ENCODE data around the gene PRSS27.

The PRSS27 gene

DNA sequence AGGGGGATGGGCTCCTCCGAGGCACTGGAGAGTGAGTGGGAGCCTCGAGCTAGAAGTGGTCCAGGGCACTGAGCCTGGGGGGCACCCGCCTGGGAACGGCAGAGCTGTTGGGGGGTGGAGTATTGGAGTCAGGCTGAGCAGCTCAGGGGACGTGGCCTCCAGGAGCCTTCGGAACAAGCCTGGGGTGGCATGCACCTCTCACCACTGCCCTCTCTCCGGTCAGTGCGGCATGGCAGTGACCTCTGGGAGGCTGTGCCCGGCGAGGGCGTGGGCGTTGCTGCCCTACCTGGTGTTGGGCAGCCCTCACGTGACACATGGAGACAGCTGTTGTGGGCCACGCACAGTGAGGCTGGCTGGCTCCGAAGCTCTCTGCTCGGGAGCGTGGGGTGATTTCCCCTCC, 13.9 kb downstream of the PRSS27 start:
- no peak overlapping the region for H3K18ac ChIP-seq (ENCODE audit: low read length)
- H2BK12ac ChIP-seq (ENCODE audit: low read length): no peak overlapping the region
- no peak overlapping the region for H2BK5ac ChIP-seq (ENCODE audit: low read depth, low read length, poor library complexity)
- no peaks in the 10 kb centered on the region for H3K79me1 ChIP-seq (ENCODE audit: low read length)
- H3K27me3 ChIP-seq (ENCODE audit: insufficient read depth, low read length): no peaks in the 10 kb centered on the region
- H4K8ac ChIP-seq (ENCODE audit: low read depth, low read length): no peak overlapping the region
- H3K36me3 ChIP-seq (ENCODE audit: control insufficient read depth in 1 of 2, insufficient read depth in 2 of 2, low read length in 2 of 2): peaks cover 74 to 76% of the 10 kb centered on the region in 2 experiments
- no peaks in the 10 kb centered on the region for H3K79me2 ChIP-seq (ENCODE audit: control insufficient read depth, insufficient read depth, low read length, poor library complexity)
- H2AFZ ChIP-seq (ENCODE audit: insufficient read depth, low read length, poor library complexity): no peak overlapping the region
- H4K91ac ChIP-seq (ENCODE audit: low read depth, low read length): no peak overlapping the region
- no peak overlapping the region for H3K14ac ChIP-seq (ENCODE audit: low read length)
- H3K4me3 ChIP-seq (ENCODE audit: low read depth, low read length): no peak overlapping the region
- H3K27ac ChIP-seq (ENCODE audit: low read depth, low read length): no peak overlapping the region
- no peak for DNase-seq
- H3K4me2 ChIP-seq (ENCODE audit: low read length): no peak overlapping the region
- H3K9me3 ChIP-seq (ENCODE audit: insufficient read depth, low read depth, low read length): no peaks in the 10 kb centered on the region
- no peak overlapping the region for H3K4ac ChIP-seq (ENCODE audit: low read depth, low read length)
- no peak overlapping the region for H2BK120ac ChIP-seq (ENCODE audit: insufficient read depth, low read length, poor library complexity)
- no peak overlapping the region for H2AK5ac ChIP-seq (ENCODE audit: low read length)
- no CpG with 5 or more reads among the region's 17 CpGs for WGBS (ENCODE audit: extremely low coverage, insufficient coverage, insufficient read length)
- H3K9ac ChIP-seq (ENCODE audit: low read length): no peak overlapping the region
- H4K12ac ChIP-seq (ENCODE audit: low read depth, low read length): no peak overlapping the region
- no peak overlapping the region for H3K23ac ChIP-seq (ENCODE audit: low read length)
- H3K4me1 ChIP-seq (ENCODE audit: control insufficient read depth in 1 of 2, insufficient read depth in 2 of 2, low read length in 2 of 2): no peaks in the 10 kb centered on the region

DNA sequence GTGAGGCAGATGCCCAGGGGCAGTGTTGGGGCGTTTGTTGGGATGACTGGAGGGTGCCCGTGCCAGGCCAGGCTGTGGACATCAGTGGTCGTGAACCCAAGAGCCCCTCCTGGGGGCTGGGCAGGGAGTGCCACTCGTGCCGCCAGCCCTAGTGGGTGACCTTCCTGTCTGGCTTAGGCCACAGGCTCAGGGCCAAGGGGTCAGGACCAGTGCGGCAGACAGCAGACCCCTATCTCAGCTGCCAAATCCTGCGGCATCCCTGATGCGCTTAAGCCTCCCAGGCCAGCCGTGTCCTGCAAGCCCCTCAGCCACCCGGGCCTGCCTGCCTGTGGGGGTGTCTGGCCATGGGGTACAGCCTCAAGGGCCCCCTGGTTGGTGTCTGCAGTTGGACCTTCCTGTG, 14.7 kb downstream of the PRSS27 start:
- Histone ChIP-seq H3K27me3 (ENCODE audit: insufficient read depth, low read length) (no peaks in the 10 kb centered on the region), H4K12ac (ENCODE audit: low read depth, low read length) (no peak overlapping the region), H3K23ac (ENCODE audit: low read length) (no peak overlapping the region), H2AK5ac (ENCODE audit: low read length) (no peak overlapping the region), H2BK5ac (ENCODE audit: low read depth, low read length, poor library complexity) (no peak overlapping the region), H2BK12ac (ENCODE audit: low read length) (no peak overlapping the region), H3K4me2 (ENCODE audit: low read length) (no peak overlapping the region), H3K14ac (ENCODE audit: low read length) (no peak overlapping the region), H2BK120ac (ENCODE audit: insufficient read depth, low read length, poor library complexity) (no peak overlapping the region), H2AFZ (ENCODE audit: insufficient read depth, low read length, poor library complexity) (no peak overlapping the region), H3K4ac (ENCODE audit: low read depth, low read length) (no peak overlapping the region), H4K91ac (ENCODE audit: low read depth, low read length) (no peak overlapping the region), H3K27ac (ENCODE audit: low read depth, low read length) (no peak overlapping the region), H3K79me2 (ENCODE audit: control insufficient read depth, insufficient read depth, low read length, poor library complexity) (no peaks in the 10 kb centered on the region), H3K9ac (ENCODE audit: low read length) (no peak overlapping the region), H3K36me3 (ENCODE audit: control insufficient read depth in 1 of 2, insufficient read depth in 2 of 2, low read length in 2 of 2) (peaks cover 82 to 83% of the 10 kb centered on the region in 2 experiments), H4K8ac (ENCODE audit: low read depth, low read length) (no peak overlapping the region), H3K79me1 (ENCODE audit: low read length) (no peaks in the 10 kb centered on the region), H3K18ac (ENCODE audit: low read length) (no peak overlapping the region), H3K9me3 (ENCODE audit: insufficient read depth, low read depth, low read length) (no peaks in the 10 kb centered on the region), H3K4me1 (ENCODE audit: control insufficient read depth in 1 of 2, insufficient read depth in 2 of 2, low read length in 2 of 2) (no peaks in the 10 kb centered on the region), H3K4me3 (ENCODE audit: low read depth, low read length) (no peak overlapping the region)
- no CpG with 5 or more reads among the region's 10 CpGs for WGBS (ENCODE audit: extremely low coverage, insufficient coverage, insufficient read length)
- no peak for DNase-seq

DNA sequence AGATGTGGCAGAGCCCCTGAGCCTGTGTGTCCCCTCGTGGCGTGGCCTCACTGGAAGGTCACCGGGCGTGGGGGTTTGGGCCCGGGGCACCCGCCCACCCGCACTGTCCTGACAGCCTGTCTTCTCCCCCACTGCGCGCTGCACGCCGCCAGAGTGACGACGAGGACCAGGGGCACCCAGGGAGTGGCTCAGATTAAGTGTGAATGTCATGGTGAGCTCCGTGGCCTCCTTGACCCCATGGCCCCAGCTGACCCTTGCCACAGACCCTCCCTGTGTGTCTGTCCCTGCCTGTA, 15.1 kb downstream of the PRSS27 start:
- Histone ChIP-seq H2AK5ac (ENCODE audit: low read length) (no peak overlapping the region), H3K23ac (ENCODE audit: low read length) (no peak overlapping the region), H3K4me1 (ENCODE audit: control insufficient read depth in 1 of 2, insufficient read depth in 2 of 2, low read length in 2 of 2) (no peaks in the 10 kb centered on the region), H2BK5ac (ENCODE audit: low read depth, low read length, poor library complexity) (no peak overlapping the region), H4K12ac (ENCODE audit: low read depth, low read length) (no peak overlapping the region), H3K79me2 (ENCODE audit: control insufficient read depth, insufficient read depth, low read length, poor library complexity) (no peaks in the 10 kb centered on the region), H3K14ac (ENCODE audit: low read length) (no peak overlapping the region), H3K27ac (ENCODE audit: low read depth, low read length) (no peak overlapping the region), H3K9ac (ENCODE audit: low read length) (no peak overlapping the region), H3K36me3 (ENCODE audit: control insufficient read depth in 1 of 2, insufficient read depth in 2 of 2, low read length in 2 of 2) (peaks cover 84 to 87% of the 10 kb centered on the region in 2 experiments), H3K4me3 (ENCODE audit: low read depth, low read length) (no peak overlapping the region), H3K4me2 (ENCODE audit: low read length) (no peak overlapping the region), H2AFZ (ENCODE audit: insufficient read depth, low read length, poor library complexity) (no peak overlapping the region), H4K91ac (ENCODE audit: low read depth, low read length) (no peak overlapping the region), H3K79me1 (ENCODE audit: low read length) (no peaks in the 10 kb centered on the region), H3K9me3 (ENCODE audit: insufficient read depth, low read depth, low read length) (no peaks in the 10 kb centered on the region), H3K4ac (ENCODE audit: low read depth, low read length) (no peak overlapping the region), H2BK120ac (ENCODE audit: insufficient read depth, low read length, poor library complexity) (no peak overlapping the region), H2BK12ac (ENCODE audit: low read length) (no peak overlapping the region), H3K18ac (ENCODE audit: low read length) (no peak overlapping the region), H3K27me3 (ENCODE audit: insufficient read depth, low read length) (no peaks in the 10 kb centered on the region), H4K8ac (ENCODE audit: low read depth, low read length) (no peak overlapping the region)
- no peak for DNase-seq
- no CpG with 5 or more reads among the region's 14 CpGs for WGBS (ENCODE audit: extremely low coverage, insufficient coverage, insufficient read length)

DNA sequence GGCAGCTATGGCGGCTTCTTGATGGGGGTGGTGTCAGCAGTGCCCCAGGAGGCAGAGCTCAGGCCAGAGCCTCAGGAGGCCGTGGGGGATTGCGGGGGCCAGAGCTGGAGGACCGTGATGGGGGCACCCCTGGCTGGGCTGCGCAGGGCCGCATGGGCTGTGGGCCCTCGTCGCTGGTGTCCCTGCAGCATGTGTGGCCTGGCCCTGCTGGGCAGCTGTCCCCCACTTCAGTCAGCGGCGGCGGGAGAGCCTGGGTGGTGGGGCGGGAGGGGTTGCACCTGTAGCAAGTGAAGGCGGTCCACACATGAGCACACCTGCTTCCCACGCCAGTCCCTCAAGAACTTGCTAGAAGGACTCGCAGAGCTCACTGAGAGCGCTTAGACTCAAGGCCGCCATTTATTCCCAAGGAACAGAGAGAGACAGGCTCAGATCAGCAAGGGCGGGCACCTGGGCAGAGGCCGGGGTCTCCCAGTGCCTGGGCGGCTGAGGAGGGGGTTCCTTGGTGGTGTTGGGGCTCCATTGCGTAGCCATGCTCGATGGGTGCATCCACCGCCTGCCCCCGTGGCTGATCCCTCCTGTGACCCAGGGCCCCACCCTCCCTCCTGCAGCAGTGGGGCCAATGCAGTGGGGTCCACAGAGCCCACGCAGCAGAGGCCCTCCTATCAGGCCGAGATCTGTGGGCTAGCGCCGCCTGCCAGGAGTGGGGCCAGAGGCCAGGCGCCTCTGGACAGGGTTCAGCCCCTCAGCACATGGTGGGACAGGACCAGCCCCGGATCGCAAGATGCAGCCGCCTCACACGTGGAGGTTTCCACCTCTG, 15.7 kb downstream of the PRSS27 start:
- Histone ChIP-seq H3K4me3 (ENCODE audit: low read depth, low read length) (no peak overlapping the region), H2BK12ac (ENCODE audit: low read length) (no peak overlapping the region), H3K27ac (ENCODE audit: low read depth, low read length) (no peak overlapping the region), H4K12ac (ENCODE audit: low read depth, low read length) (no peak overlapping the region), H3K27me3 (ENCODE audit: insufficient read depth, low read length) (no peaks in the 10 kb centered on the region), H2AFZ (ENCODE audit: insufficient read depth, low read length, poor library complexity) (no peak overlapping the region), H4K8ac (ENCODE audit: low read depth, low read length) (no peak overlapping the region), H3K36me3 (ENCODE audit: control insufficient read depth in 1 of 2, insufficient read depth in 2 of 2, low read length in 2 of 2) (peaks cover 84 to 90% of the 10 kb centered on the region in 2 experiments), H2AK5ac (ENCODE audit: low read length) (no peak overlapping the region), H3K4me2 (ENCODE audit: low read length) (no peak overlapping the region), H3K79me1 (ENCODE audit: low read length) (no peaks in the 10 kb centered on the region), H3K18ac (ENCODE audit: low read length) (no peak overlapping the region), H3K9me3 (ENCODE audit: insufficient read depth, low read depth, low read length) (no peaks in the 10 kb centered on the region), H3K4me1 (ENCODE audit: control insufficient read depth in 1 of 2, insufficient read depth in 2 of 2, low read length in 2 of 2) (no peaks in the 10 kb centered on the region), H3K79me2 (ENCODE audit: control insufficient read depth, insufficient read depth, low read length, poor library complexity) (no peaks in the 10 kb centered on the region), H2BK5ac (ENCODE audit: low read depth, low read length, poor library complexity) (no peak overlapping the region), H3K4ac (ENCODE audit: low read depth, low read length) (no peak overlapping the region), H2BK120ac (ENCODE audit: insufficient read depth, low read length, poor library complexity) (no peak overlapping the region), H4K91ac (ENCODE audit: low read depth, low read length) (no peak overlapping the region), H3K23ac (ENCODE audit: low read length) (no peak overlapping the region), H3K9ac (ENCODE audit: low read length) (no peak overlapping the region), H3K14ac (ENCODE audit: low read length) (no peak overlapping the region)
- DNase-seq: no peak
- no CpG with 5 or more reads among the region's 33 CpGs for WGBS (ENCODE audit: extremely low coverage, insufficient coverage, insufficient read length)

All from trophoblast cell (in vitro differentiated cells and primary cell).